ENCODE measurements around the gene ITGAE.

DNA sequence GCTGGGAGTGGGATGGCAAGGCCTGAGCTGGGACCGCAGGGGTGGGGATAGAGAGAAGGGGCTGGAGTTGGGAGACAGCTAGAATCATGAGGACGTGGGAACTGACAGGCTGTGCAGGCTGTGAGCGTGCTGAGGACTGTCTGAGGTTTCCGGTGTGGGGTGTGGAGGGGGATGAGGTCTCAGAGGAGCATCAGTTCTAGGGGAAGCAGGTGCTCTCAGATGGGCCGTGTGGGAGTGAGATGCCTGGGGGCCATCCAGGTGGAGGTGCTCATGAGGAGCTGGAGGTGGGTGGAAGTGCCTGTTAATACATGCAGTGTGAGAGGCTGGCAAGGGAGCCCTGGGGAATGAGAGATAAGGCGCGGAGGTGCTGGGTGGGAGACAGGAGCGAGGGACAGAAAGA is 50.1 kb downstream of the ITGAE start:
- TF ChIP-seq, protein P1, sequence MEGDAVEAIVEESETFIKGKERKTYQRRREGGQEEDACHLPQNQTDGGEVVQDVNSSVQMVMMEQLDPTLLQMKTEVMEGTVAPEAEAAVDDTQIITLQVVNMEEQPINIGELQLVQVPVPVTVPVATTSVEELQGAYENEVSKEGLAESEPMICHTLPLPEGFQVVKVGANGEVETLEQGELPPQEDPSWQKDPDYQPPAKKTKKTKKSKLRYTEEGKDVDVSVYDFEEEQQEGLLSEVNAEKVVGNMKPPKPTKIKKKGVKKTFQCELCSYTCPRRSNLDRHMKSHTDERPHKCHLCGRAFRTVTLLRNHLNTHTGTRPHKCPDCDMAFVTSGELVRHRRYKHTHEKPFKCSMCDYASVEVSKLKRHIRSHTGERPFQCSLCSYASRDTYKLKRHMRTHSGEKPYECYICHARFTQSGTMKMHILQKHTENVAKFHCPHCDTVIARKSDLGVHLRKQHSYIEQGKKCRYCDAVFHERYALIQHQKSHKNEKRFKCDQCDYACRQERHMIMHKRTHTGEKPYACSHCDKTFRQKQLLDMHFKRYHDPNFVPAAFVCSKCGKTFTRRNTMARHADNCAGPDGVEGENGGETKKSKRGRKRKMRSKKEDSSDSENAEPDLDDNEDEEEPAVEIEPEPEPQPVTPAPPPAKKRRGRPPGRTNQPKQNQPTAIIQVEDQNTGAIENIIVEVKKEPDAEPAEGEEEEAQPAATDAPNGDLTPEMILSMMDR (conservative IDR thresholded peaks at IDR 0.05; ENCODE audit: low read depth, low read length) = no peak
- no peak for TF ChIP-seq EZH2 (IDR thresholded peaks at IDR 0.05; ENCODE audit: borderline replicate concordance, low read depth, low read length, poor library complexity, severe bottlenecking)

Data from A673 (cell line).